ENCODE results near the gene DISC1.

GRCh38 chr1:231708394-231708793, 81.8 kb downstream of the DISC1 start:
- TF ChIP-seq POLR2AphosphoS5 (IDR thresholded peaks at IDR 0.05; ENCODE audit: low read depth, low read length) (no peak), THAP7 (CRISPR knock-in tag; IDR thresholded peaks at IDR 0.05) (no peak), ZNF292 (CRISPR knock-in tag; IDR thresholded peaks at IDR 0.05; ENCODE audit: borderline replicate concordance, low read depth) (no peak), ZBTB4 (CRISPR knock-in tag; IDR thresholded peaks at IDR 0.05; ENCODE audit: borderline replicate concordance) (no peak), TBP (CRISPR knock-in tag; IDR thresholded peaks at IDR 0.05) (no peak), EP300 (IDR thresholded peaks at IDR 0.05; ENCODE audit: low read depth in 2 of 2, low read length in 2 of 2) (no peak), EP300 (CRISPR knock-in tag; IDR thresholded peaks at IDR 0.05; ENCODE audit: borderline replicate concordance) (no peak), NCOA2 (CRISPR knock-in tag; IDR thresholded peaks at IDR 0.05) (no peak), ZNF451 (CRISPR knock-in tag; IDR thresholded peaks at IDR 0.05) (no peak), ZNF609 (CRISPR knock-in tag; IDR thresholded peaks at IDR 0.05; ENCODE audit: borderline replicate concordance) (no peak)
